Ishikawa (cell line): Measurements from ENCODE around the gene CPT1C.

ENCODE experiments used
- CEBPB ChIP-seq: IDR thresholded peaks from 2 replicates; pipeline ENCODE4 v1.6.1; 2012
- EGR1 ChIP-seq: IDR thresholded peaks from 2 replicates; pipeline ENCODE4 v1.6.1; 2012
- EP300 ChIP-seq: IDR thresholded peaks from 2 replicates; pipeline ENCODE4 v1.6.1; 2012; ENCODE audit warnings: borderline replicate concordance
- FOXM1 ChIP-seq: IDR thresholded peaks from 2 replicates; pipeline ENCODE4 v1.6.1; 2012; ENCODE audit warnings: low read depth, borderline replicate concordance
- MAX ChIP-seq: IDR thresholded peaks from 2 replicates; pipeline ENCODE4 v1.6.1; 2012
- NFIC ChIP-seq: IDR thresholded peaks from 2 replicates; pipeline ENCODE4 v1.6.1; 2012
- RAD21 ChIP-seq: IDR thresholded peaks from 2 replicates; pipeline ENCODE4 v1.6.1; 2012; ENCODE audit warnings: low read depth
- TAF1 ChIP-seq: IDR thresholded peaks from 2 replicates; pipeline ENCODE4 v1.6.1; 2012; ENCODE audit warnings: low read depth, mild to moderate bottlenecking
- TCF12 ChIP-seq: IDR thresholded peaks from 2 replicates; pipeline ENCODE4 v1.6.1; 2012; ENCODE audit warnings: low read depth
- USF1 ChIP-seq: IDR thresholded peaks from 2 replicates; pipeline ENCODE4 v1.6.1; 2012
- YY1 ChIP-seq: IDR thresholded peaks from 2 replicates; pipeline ENCODE4 v1.6.1; 2012; ENCODE audit warnings: low read depth
- ZBTB7A ChIP-seq: IDR thresholded peaks from 2 replicates; pipeline ENCODE4 v1.6.1; 2012; ENCODE audit warnings: low read depth
- TF ChIP-seq, protein P1 (sequence below): IDR thresholded peaks from 2 replicates; pipeline ENCODE4 v1.6.1; 2012; ENCODE audit warnings: low read depth, mild to moderate bottlenecking

DNA sequence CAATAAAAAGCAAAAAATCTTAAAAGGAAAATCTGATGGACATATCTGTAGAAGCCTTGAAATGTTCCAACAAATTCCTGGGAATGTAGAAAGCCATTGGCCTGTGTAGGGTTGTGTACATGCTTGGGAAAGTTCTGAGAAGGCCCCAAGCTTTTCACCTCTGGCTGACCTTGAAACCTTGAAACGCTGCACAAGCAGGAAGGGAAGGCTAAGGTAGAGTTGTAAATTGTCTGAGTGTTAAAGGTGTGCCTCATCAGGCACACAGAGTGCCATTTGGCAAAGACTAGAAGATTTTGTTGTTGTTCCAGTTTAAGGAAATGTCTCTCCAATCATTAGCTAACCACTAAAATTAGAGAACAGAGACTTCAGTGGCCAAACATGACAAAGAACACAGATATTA lies 61.8 kb downstream of the CPT1C start:
- TF ChIP-seq TCF12 (no peak), MAX (no peak), TAF1 (no peak), YY1 (no peak), EP300 (no peak), NFIC (no peak), RAD21 (no peak), USF1 (no peak), CEBPB (no peak), EGR1 (no peak), ZBTB7A (no peak), FOXM1 (no peak)
- TF ChIP-seq, protein P1, sequence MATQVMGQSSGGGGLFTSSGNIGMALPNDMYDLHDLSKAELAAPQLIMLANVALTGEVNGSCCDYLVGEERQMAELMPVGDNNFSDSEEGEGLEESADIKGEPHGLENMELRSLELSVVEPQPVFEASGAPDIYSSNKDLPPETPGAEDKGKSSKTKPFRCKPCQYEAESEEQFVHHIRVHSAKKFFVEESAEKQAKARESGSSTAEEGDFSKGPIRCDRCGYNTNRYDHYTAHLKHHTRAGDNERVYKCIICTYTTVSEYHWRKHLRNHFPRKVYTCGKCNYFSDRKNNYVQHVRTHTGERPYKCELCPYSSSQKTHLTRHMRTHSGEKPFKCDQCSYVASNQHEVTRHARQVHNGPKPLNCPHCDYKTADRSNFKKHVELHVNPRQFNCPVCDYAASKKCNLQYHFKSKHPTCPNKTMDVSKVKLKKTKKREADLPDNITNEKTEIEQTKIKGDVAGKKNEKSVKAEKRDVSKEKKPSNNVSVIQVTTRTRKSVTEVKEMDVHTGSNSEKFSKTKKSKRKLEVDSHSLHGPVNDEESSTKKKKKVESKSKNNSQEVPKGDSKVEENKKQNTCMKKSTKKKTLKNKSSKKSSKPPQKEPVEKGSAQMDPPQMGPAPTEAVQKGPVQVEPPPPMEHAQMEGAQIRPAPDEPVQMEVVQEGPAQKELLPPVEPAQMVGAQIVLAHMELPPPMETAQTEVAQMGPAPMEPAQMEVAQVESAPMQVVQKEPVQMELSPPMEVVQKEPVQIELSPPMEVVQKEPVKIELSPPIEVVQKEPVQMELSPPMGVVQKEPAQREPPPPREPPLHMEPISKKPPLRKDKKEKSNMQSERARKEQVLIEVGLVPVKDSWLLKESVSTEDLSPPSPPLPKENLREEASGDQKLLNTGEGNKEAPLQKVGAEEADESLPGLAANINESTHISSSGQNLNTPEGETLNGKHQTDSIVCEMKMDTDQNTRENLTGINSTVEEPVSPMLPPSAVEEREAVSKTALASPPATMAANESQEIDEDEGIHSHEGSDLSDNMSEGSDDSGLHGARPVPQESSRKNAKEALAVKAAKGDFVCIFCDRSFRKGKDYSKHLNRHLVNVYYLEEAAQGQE, result no peak
